ENCODE data around the gene OR51Q1.

The OR51Q1 gene, protein sequence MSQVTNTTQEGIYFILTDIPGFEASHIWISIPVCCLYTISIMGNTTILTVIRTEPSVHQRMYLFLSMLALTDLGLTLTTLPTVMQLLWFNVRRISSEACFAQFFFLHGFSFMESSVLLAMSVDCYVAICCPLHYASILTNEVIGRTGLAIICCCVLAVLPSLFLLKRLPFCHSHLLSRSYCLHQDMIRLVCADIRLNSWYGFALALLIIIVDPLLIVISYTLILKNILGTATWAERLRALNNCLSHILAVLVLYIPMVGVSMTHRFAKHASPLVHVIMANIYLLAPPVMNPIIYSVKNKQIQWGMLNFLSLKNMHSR

DNA sequence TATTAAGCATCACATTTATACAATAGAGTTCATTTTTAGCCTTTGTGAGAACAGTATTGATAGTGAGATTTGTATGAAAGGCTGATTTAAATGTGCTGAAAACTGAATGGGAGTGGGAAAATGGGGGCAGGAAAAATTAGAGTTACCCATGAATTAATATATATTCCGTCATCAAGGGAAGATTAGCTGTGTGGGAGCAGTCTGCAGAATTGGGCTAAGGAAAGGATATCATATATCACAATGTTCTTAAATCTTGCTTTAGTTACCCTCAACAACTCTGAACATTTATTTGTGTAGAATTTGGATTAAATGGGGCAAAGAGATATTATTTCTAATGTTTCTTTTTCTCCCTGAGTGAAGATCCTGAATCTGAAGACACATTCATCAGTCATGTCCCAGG lies at the start of gene OR51Q1:
TSS of gene OR51Q1 (plus strand) at position 301 of the 400 bp plus-strand sequence. CDS start at position 391, 90 bp downstream.
- H3K9ac ChIP-seq (ENCODE audit: low read length), result no peak within 1 kb of the TSS
- no peaks in the 10 kb centered on the region for H3K4me1 ChIP-seq (ENCODE audit: control insufficient read depth, insufficient read depth, low read length)
- H3K27me3 ChIP-seq (ENCODE audit: control insufficient read depth, insufficient read depth, low read length), result no peaks in the 10 kb centered on the region
- H3K4me3 ChIP-seq (ENCODE audit: low read depth, low read length), result no peak within 1 kb of the TSS
- H3K36me3 ChIP-seq (ENCODE audit: control insufficient read depth, insufficient read depth, low read length), result no peaks in the 10 kb centered on the region
- no peak within 1 kb of the TSS for H3K27ac ChIP-seq (ENCODE audit: low read depth, low read length)
- H3K9me3 ChIP-seq (ENCODE audit: control insufficient read depth, insufficient read depth, low read depth, low read length), result no peaks in the 10 kb centered on the region

DNA sequence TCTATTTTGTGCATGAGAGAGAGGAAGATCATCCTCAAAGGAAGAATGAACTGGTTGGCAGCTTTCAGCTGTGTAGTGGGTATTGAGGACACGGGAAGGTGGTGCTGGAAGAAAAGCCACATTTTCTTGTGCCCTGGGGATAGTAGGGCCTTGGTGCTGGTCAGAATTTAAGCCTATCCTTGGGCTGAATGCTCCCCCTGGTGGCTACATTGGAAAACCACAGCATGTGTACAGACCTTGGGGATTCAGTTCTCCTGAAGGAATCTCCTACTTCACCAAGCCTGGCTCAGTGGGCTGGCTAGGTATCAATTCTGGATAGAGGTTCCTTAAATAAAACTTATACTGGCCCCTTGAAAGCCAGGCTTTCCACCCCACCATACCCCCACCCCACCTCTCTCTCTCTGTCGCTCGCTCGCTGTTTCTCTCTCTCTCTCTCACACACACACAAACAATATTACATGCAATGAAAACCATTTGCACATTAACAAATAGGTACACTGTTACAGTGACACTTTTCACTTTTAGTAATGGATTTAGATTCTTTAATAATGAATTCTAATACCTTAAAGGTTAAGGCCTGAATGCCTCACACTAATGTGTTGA lies 41.1 kb upstream of the OR51Q1 start:
- H3K4me3 ChIP-seq (ENCODE audit: low read depth, low read length), result no peak overlapping the region
- peaks cover 8% of the 10 kb centered on the region; the same call in 1 of the 2 replicates for H3K4me1 ChIP-seq (ENCODE audit: control insufficient read depth, insufficient read depth, low read length)
- H3K9me3 ChIP-seq (ENCODE audit: control insufficient read depth, insufficient read depth, low read depth, low read length), result no peaks in the 10 kb centered on the region

DNA sequence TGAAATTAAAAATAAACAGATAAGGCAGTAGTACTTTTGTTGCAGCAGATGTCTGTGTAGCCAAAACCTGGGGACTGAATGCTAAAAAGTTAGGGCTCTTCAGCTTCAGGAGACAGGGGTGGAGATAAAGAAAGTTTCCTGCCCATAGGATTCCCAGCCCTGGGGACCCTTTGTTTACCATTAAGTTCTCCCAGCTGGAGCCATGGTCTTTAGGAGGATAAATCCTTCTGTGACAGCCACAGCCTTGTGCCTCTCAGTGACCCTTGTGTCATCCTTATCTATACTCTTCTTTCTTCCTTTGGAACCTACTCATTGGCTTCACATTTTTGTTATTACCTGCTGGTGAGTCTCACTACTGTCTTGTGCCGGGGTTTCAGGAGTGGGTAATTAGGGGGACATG lies 38.3 kb upstream of the OR51Q1 start, which contains the start of gene OR51M1:
TSS of gene OR51M1 (plus strand) at position 237 of the 400 bp plus-strand sequence. CDS start 5,587 bp downstream, outside the sequence.
- Histone ChIP-seq H3K27me3 (ENCODE audit: control insufficient read depth, insufficient read depth, low read length) (no peaks in the 10 kb centered on the region), H3K4me3 (ENCODE audit: low read depth, low read length) (no peak within 1 kb of the TSS), H3K4me1 (ENCODE audit: control insufficient read depth, insufficient read depth, low read length) (peaks cover 23% of the 10 kb centered on the region), H3K9me3 (ENCODE audit: control insufficient read depth, insufficient read depth, low read depth, low read length) (no peaks in the 10 kb centered on the region), H3K36me3 (ENCODE audit: control insufficient read depth, insufficient read depth, low read length) (no peaks in the 10 kb centered on the region), H3K9ac (ENCODE audit: low read length) (no peak within 1 kb of the TSS), H3K27ac (ENCODE audit: low read depth, low read length) (no peak within 1 kb of the TSS)

More for the DNA sequence above, 41.1 kb upstream of the OR51Q1 start:
- Histone ChIP-seq H3K9ac (ENCODE audit: low read length) (no peak overlapping the region), H3K36me3 (ENCODE audit: control insufficient read depth, insufficient read depth, low read length) (no peaks in the 10 kb centered on the region), H3K27ac (ENCODE audit: low read depth, low read length) (no peak overlapping the region), H3K27me3 (ENCODE audit: control insufficient read depth, insufficient read depth, low read length) (no peaks in the 10 kb centered on the region)

DNA sequence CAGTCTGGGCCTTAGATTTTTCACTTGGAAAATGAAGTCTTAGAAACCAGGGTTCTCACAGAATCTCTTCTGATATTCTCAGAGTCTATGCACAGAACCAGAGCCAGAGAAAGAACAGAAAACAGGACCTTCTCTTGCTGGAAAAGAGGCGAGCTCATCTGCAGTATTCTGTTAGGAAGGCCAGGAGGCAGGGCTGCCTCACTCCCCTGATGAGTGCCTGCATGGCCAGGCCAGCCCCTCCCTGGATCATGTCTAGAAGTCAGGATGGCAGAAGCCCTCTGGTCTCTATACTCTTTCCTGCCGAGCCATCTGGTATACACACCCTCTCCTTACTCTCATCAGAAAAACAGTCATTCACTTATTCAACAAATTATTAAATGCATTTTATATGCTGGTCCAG lies 37.6 kb upstream of the OR51Q1 start:
- no peak overlapping the region for H3K27ac ChIP-seq (ENCODE audit: low read depth, low read length)
- no peaks in the 10 kb centered on the region for H3K9me3 ChIP-seq (ENCODE audit: control insufficient read depth, insufficient read depth, low read depth, low read length)
- no peaks in the 10 kb centered on the region for H3K36me3 ChIP-seq (ENCODE audit: control insufficient read depth, insufficient read depth, low read length)
- H3K4me3 ChIP-seq (ENCODE audit: low read depth, low read length), result no peak overlapping the region
- peaks cover 29% of the 10 kb centered on the region for H3K4me1 ChIP-seq (ENCODE audit: control insufficient read depth, insufficient read depth, low read length)
- H3K27me3 ChIP-seq (ENCODE audit: control insufficient read depth, insufficient read depth, low read length), result no peaks in the 10 kb centered on the region
- H3K9ac ChIP-seq (ENCODE audit: low read length), result no peak overlapping the region

DNA sequence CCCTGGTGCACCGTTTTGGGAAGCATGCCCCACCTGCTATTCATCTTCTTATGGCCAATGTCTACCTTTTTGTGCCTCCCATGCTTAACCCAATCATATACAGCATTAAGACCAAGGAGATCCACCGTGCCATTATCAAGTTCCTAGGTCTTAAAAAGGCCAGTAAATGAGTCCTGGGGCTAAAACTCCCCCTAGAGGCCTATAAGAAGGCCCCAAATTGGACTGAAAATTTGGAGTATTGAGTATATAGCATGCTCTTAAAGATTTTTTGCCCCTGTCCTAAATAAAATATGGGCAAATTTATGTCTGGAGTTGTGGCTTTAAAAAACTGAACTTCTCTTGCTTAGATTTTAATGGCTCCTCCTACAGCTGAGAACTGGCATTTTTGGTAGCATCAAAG lies 31.7 kb upstream of the OR51Q1 start:
- Histone ChIP-seq H3K27me3 (ENCODE audit: control insufficient read depth, insufficient read depth, low read length) (no peaks in the 10 kb centered on the region), H3K4me3 (ENCODE audit: low read depth, low read length) (no peak overlapping the region), H3K9me3 (ENCODE audit: control insufficient read depth, insufficient read depth, low read depth, low read length) (no peaks in the 10 kb centered on the region), H3K4me1 (ENCODE audit: control insufficient read depth, insufficient read depth, low read length) (peaks cover 20% of the 10 kb centered on the region), H3K36me3 (ENCODE audit: control insufficient read depth, insufficient read depth, low read length) (no peaks in the 10 kb centered on the region), H3K27ac (ENCODE audit: low read depth, low read length) (no peak overlapping the region), H3K9ac (ENCODE audit: low read length) (no peak overlapping the region)

DNA sequence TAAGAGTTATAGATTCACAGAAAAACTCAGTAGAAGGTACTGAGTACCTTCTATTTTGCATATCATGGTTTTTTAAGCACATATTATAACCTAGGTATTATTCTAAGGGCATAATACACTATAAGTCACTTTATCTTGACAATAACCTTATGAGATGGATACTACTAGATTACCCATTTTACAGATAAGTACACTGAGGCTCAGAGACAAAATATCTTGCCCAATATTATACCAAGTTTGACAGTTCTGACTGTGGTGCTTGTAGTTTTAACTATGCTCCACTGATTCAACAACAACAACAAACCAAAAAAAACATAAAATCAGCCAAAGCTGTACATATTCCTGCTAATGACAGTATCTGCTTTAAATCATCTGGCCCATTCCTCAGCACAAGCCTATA lies 27.8 kb upstream of the OR51Q1 start:
- Histone ChIP-seq H3K27me3 (ENCODE audit: control insufficient read depth, insufficient read depth, low read length) (no peaks in the 10 kb centered on the region), H3K4me3 (ENCODE audit: low read depth, low read length) (no peak overlapping the region), H3K9ac (ENCODE audit: low read length) (no peak overlapping the region), H3K36me3 (ENCODE audit: control insufficient read depth, insufficient read depth, low read length) (no peaks in the 10 kb centered on the region), H3K9me3 (ENCODE audit: control insufficient read depth, insufficient read depth, low read depth, low read length) (no peaks in the 10 kb centered on the region), H3K4me1 (ENCODE audit: control insufficient read depth, insufficient read depth, low read length) (0 out of 2 replicates have a peak, but pooled peaks cover under 1% of the 10 kb centered on the region), H3K27ac (ENCODE audit: low read depth, low read length) (no peak overlapping the region)

DNA sequence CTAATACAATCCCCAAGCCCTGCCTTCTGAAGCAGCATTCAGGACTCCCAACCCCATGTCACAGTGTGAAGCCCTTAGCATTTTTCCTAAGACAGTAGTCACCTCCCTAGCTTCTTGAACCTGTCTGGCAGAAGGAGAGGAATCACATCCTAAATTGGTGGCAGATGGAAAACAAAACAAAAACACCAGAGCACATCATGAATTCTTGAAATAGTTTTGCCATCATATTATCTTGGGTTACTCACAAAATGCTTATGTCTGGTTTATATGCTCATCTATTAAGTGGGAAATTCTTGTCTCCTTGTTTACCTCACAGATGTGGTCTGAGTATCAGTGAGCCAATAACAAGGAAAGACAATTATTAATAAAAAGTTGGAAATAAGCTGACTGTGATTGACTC lies 23.0 kb upstream of the OR51Q1 start:
- H3K4me3 ChIP-seq (ENCODE audit: low read depth, low read length), result no peak overlapping the region
- no peaks in the 10 kb centered on the region for H3K36me3 ChIP-seq (ENCODE audit: control insufficient read depth, insufficient read depth, low read length)
- no peak overlapping the region for H3K27ac ChIP-seq (ENCODE audit: low read depth, low read length)
- H3K27me3 ChIP-seq (ENCODE audit: control insufficient read depth, insufficient read depth, low read length), result no peaks in the 10 kb centered on the region
- no peak overlapping the region for H3K9ac ChIP-seq (ENCODE audit: low read length)
- H3K4me1 ChIP-seq (ENCODE audit: control insufficient read depth, insufficient read depth, low read length), result no peaks in the 10 kb centered on the region
- no peaks in the 10 kb centered on the region for H3K9me3 ChIP-seq (ENCODE audit: control insufficient read depth, insufficient read depth, low read depth, low read length)

DNA sequence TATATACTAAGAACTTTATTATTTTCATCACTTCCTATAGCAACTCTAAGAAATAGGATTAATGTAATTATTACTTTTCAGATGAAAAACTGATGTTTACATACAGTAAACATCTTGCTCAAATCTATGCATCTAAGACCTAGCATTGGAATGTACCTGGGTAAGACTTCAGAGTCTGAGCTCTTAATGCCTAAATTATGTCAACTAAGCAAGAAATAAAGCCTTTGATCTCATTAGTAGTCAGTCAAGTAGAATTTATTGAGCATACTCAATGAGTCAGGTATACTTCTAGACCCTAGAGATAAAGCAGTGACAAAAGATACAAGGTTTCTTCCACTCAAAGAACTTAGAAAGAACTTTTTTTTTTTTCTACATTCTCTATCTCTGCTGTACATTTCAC lies 16.7 kb upstream of the OR51Q1 start:
- H3K9me3 ChIP-seq (ENCODE audit: control insufficient read depth, insufficient read depth, low read depth, low read length), result 0 out of 2 replicates have a peak, but pooled peaks cover 2% of the 10 kb centered on the region
- H3K27ac ChIP-seq (ENCODE audit: low read depth, low read length), result no peak overlapping the region
- no peaks in the 10 kb centered on the region for H3K4me1 ChIP-seq (ENCODE audit: control insufficient read depth, insufficient read depth, low read length)
- H3K36me3 ChIP-seq (ENCODE audit: control insufficient read depth, insufficient read depth, low read length), result no peaks in the 10 kb centered on the region
- H3K9ac ChIP-seq (ENCODE audit: low read length), result no peak overlapping the region
- H3K27me3 ChIP-seq (ENCODE audit: control insufficient read depth, insufficient read depth, low read length), result no peaks in the 10 kb centered on the region
- H3K4me3 ChIP-seq (ENCODE audit: low read depth, low read length), result no peak overlapping the region

DNA sequence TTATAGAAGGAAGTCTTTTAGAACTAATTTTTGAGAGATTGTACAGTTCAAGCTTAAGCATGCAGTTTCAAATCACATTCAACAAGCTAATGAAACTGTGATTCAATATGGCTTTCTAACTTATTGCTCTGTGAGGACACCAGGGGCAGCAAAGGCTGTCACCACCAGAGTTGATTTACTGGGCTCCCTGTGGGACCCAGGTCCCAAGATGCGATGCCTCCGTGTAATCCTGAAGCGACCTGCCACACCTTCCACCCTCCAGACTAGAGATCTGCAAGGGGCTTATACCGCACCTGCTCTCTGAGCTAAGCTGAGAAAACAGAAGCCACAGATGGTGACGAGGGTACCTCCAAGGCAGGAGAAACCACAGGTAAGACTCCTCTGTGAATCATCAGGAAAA lies 918 bp upstream of the OR51Q1 start:
- Histone ChIP-seq H3K9ac (ENCODE audit: low read length) (no peak overlapping the region), H3K4me3 (ENCODE audit: low read depth, low read length) (no peak overlapping the region), H3K4me1 (ENCODE audit: control insufficient read depth, insufficient read depth, low read length) (no peaks in the 10 kb centered on the region), H3K27ac (ENCODE audit: low read depth, low read length) (no peak overlapping the region), H3K27me3 (ENCODE audit: control insufficient read depth, insufficient read depth, low read length) (no peaks in the 10 kb centered on the region), H3K9me3 (ENCODE audit: control insufficient read depth, insufficient read depth, low read depth, low read length) (no peaks in the 10 kb centered on the region), H3K36me3 (ENCODE audit: control insufficient read depth, insufficient read depth, low read length) (no peaks in the 10 kb centered on the region)

DNA sequence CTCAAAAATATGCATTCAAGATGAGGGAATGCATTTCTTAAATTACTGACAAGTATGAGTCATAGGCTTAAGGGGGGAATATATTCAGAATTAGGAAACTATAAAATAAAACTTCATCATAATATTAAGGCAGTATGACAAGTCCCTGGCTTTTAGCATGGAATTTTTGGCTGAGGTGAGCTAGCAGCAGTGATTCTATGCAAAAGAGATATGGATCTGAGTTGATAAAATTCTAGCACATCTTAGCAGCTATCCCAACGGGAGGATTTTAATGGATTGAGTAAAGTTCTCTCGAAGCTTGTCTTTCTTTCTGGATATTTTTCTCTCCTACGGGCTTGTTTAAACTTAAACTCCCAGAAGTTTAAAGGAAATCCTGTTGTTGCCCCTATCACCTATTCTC lies 1.2 kb downstream of the OR51Q1 start:
- H3K9ac ChIP-seq (ENCODE audit: low read length), result no peak overlapping the region
- H3K4me1 ChIP-seq (ENCODE audit: control insufficient read depth, insufficient read depth, low read length), result no peaks in the 10 kb centered on the region
- H3K4me3 ChIP-seq (ENCODE audit: low read depth, low read length), result no peak overlapping the region
- no peaks in the 10 kb centered on the region for H3K36me3 ChIP-seq (ENCODE audit: control insufficient read depth, insufficient read depth, low read length)
- no peaks in the 10 kb centered on the region for H3K9me3 ChIP-seq (ENCODE audit: control insufficient read depth, insufficient read depth, low read depth, low read length)
- H3K27ac ChIP-seq (ENCODE audit: low read depth, low read length), result no peak overlapping the region
- no peaks in the 10 kb centered on the region for H3K27me3 ChIP-seq (ENCODE audit: control insufficient read depth, insufficient read depth, low read length)

DNA sequence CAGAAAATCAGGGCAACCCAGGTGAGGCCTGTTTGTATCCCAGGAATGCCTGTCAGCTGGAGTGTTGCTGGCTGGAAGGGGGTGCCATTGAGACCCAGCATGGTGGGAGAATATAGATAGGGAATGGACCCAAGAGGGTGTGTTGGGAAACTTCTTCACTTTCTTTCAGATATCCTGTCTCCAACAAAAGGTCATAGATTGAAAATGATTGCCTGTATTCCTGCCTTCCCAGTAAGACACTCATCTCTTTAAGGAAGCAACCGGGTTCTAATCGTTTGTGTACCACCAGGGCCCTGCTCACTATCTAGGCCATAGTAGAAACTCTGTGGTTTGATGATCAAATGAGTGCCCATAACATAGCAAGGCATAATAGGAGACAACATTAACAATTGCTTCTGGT lies 19.5 kb downstream of the OR51Q1 start, which contains the start of gene OR51I1:
TSS of gene OR51I1 (minus strand) at position 101 of the 400 bp plus-strand sequence. CDS start at position 101, 0 bp downstream.
- H3K9me3 ChIP-seq (ENCODE audit: control insufficient read depth, insufficient read depth, low read depth, low read length), result no peaks in the 10 kb centered on the region
- H3K4me1 ChIP-seq (ENCODE audit: control insufficient read depth, insufficient read depth, low read length), result no peaks in the 10 kb centered on the region
- H3K36me3 ChIP-seq (ENCODE audit: control insufficient read depth, insufficient read depth, low read length), result no peaks in the 10 kb centered on the region
- H3K27me3 ChIP-seq (ENCODE audit: control insufficient read depth, insufficient read depth, low read length), result no peaks in the 10 kb centered on the region; the same call in 1 of the 2 replicates
- H3K4me3 ChIP-seq (ENCODE audit: low read depth, low read length), result no peak within 1 kb of the TSS
- H3K27ac ChIP-seq (ENCODE audit: low read depth, low read length), result no peak within 1 kb of the TSS
- no peak within 1 kb of the TSS for H3K9ac ChIP-seq (ENCODE audit: low read length)
